ENCODE data around the gene SLC25A21.
"Not testable (repeated sequence)": the region's sequence is repeated elsewhere in the genome, so short reads cannot be mapped to it uniquely, and the experiment has no call there.

Gene SLC25A21

DNA sequence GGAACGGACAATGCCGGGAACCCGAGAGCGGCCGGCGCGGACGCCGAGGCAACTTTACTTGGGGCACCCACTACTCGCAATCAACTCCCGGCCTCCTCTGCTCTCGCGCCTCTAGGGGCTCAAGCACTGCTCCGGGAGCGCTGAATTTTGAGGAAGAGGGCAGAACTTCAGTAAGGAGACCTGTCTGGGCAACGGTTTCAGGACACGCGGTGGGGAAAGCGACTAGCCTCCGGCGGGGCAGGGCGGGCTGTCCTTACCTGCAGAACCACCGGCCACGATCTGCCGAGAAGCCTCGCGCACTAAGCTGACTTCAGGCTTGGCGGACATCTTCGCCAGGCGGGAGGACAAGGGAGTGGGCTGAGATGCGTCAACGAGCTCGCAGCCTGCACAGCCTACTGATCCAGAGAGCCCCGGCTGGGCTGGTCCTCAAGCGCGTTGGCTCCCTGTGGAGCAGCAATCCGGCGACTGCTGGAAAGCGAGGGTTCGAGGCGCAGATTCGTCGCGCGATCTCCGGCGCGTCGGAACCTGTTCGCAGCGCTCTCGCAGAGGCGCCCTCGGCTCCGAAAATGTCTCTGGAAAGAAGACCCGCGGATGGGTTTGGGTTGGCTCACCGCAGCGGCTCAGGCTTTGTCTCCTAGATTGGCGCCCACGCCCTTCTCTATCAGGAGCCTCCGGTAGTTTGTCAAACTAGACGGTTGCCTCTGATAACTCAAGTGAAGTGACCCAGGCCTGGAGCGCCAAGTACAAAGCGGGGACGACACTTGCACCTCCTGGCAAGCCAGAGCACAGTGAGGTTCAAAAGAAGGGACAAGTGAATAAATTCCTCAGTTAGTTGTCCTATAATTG lies at the start of gene SLC25A21:
SLC25A21 (minus strand) TSS at position 583 of the 846 bp plus-strand sequence.
- DNase-seq = peak; percentile 26

DNA sequence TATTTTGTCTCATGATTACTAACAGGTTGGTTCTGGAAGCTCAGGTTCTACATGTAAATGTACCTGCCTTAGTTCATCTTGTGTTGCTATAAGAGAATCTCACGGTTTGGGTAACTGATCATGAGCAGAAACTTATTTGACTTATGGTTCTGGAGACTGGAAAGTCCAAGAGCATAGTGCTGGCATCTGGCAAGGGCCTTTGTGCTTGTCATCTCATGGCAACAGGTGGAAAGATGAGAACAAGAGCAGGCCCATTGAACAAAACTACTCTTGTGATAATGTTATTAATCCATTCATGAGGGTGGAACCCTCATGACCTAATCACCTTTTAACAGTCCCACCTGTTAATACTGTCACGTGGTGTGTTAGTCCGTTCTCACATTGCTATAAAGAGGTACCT lies 48.7 kb upstream of the SLC25A21 start:
- DNase-seq = no peak

DNA sequence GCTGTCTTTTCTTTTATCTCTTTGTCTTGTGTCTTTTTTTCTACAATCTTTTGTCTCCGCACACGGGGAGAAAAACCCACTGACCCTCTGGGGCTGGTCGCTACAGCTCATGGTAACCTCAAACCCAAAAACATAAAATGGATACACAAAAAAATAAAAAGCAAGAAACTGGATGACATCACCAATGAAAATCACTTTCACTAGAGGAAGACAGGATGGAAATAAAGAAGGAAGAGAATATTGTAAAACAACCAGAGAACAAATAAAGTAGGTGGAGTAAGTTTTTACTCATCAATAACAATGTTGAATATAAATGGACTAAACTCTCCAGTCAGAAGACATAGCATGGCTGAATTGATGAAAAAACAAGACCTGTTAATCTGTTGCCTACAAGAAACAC lies 42.9 kb upstream of the SLC25A21 start:
- no peak for DNase-seq

DNA sequence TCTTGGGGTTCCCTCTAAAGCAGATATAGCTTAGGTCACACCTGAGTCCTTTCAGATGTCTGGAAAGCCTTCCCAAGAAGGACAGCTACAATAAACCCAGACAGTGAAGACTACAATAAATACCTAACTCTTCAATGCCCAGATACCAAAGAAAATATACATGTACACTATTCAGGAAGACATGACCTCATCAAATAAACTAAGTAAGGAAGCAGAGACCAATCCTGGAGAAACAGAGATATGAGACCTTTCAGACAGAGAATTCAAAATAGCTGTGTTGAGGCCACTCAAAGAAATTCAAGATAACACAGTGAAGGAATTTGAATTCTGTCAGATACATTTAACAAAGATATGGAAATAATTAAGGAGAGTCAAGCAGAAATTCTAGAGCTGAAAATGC lies 40.6 kb upstream of the SLC25A21 start:
- no peak for DNase-seq

DNA sequence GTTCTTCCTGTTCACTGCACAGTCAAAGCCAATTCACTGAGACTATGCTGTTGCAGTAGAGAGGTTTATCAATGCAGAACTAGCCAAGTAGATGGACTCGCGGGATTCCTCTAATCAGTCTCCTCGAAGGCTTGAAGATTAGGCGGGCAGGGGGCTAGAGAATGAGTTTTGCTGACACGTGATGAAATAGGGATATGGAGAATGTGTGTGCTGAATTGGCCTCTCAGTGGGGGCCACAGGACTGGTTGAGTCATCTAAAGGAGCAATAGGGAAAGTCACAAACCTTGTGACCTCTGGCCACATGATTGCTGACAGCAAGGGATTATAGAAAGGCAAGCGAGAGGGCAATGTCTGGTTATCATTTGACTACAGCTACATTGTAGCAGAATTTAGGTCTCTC lies 38.0 kb upstream of the SLC25A21 start:
- DNase-seq = no peak

DNA sequence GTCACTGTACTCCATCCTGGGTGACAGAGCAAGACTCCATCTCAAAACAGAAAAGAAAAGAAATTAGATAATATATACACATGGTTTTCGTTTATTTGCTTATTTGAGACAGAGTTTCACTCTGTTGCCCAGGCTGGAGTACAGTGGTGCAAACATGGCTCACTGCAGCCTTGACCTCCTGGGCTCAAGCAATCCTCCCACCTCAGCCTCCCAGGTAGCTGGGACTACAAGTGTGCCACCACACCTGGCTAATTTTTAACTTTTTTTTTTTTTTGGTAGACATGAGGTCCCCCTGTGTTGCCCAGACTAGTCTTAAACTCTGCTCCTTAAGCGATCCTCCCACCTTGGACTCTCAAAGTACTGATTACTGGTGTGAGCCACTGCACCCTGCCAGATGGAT lies 37.2 kb upstream of the SLC25A21 start:
- DNase-seq = not testable (repeated sequence)

DNA sequence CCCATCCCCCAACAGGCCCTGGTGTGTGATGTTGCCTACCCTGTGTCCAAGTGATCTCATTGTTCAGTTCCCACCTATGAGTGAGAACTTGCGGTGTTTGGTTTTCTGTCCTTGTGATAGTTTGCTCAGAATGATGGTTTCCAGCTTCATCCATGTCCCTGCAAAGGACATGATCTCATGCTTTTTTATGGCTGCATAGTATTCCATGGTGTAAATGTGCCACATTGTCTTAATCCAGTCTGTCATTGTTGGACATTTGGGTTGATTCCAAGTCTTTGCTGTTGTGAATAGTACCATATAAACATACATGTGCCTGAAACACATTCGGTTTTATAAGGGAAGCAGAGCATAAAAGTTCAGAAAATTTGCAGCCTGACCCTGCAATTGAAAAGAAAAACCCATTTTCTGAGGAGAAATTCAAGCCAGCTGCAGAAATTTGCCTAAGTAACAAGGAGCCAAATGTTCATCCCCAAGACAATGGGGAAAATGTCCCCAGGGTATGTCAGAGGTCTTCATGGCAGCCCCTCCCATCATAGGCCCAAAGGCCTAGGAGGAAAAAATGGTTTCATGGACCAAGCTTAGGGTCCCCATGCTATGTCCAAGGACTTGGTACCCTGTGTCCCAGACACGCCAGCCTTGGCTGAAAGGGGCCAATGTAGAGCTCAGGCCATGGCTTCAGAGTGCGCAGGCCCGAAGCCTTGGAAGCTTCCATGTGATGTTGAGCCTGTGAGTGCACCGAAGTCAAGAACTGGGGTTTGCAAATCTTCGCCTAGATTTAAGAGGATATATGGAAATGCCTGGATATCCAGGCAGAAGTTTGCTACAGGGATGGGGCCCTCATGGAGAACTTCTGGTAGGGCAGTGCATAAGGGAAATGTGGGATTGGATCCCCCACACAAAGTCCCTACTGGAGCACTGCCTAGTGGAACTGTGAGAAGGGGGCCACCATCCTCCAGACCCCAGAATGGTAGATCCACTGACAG lies 33.5 kb upstream of the SLC25A21 start:
- DNase-seq = not testable (repeated sequence)

DNA sequence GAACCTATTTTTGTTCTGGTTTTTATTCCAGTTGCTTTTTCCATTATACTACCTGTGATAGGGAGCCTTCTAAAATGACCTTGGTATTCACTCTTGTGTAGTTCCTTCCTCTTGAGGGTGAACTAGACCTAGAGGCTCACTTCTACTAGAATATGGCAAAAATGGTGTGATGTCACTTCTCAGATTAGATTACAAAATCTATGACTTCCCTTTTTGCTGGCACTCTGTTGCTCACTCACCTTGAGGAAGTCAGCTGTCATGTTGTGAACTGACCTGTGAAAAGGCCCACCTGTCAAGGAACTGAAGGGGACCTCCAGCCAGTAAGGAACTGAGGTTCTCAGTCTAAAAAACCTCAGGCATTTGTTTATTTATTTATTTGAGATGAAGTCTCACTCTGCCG lies 31.0 kb upstream of the SLC25A21 start:
- DNase-seq = no peak

DNA sequence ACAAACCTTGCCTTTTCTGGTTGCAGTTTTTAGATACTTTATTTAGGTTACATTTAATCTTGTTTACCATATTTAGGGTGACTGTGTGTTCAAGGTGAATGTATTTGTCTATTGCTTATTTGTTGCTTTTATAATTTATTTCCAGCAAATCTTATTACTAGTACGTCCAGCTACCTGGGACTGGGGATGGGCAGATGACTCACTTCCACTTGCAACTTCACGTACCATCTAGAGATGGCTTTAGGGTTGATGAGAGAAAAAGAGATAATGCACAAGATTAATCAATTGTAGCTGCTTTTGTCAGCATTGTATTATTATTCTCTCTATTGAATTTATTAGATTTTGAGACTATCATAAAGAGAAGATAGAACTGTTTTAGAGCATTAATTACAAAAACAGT lies 30.4 kb upstream of the SLC25A21 start:
- no peak for DNase-seq

DNA sequence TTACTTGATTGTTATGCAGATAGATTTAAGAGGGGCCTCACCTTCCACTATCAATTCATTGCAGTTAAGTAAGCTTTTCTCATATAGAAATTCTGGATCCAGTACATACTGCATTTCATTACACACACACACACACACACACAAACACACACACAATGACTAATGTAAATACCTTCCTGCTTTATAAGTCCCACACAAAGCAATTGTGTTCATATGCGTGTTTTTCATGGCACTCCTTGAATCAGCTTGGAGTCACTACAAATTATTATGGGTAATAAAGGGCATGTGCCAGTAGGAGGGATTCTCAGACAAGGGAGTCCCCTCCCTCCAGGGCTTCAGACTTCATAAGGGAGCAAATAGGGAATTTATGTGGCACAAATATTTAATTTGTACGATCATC lies 29.9 kb upstream of the SLC25A21 start:
- DNase-seq = no peak

DNA sequence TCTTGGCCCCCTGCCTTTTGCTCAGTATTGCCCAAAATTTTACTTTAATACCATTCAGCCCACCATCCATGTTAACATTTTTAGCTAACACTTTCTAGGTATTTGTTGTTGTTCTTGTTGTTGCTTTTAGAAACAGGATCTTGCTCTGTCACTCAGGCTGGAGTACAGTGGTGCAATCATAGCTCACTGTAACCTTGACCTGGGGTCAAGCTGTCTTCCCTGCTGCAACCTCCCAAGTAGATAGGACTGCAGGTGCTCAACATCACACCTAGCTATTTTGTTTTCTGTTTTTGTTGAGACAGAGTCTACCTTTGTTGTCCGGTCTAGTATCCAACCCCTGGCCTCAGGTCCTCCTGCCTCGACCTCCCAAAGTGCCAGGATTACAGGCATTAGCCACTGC lies 29.3 kb upstream of the SLC25A21 start:
- no peak for DNase-seq

DNA sequence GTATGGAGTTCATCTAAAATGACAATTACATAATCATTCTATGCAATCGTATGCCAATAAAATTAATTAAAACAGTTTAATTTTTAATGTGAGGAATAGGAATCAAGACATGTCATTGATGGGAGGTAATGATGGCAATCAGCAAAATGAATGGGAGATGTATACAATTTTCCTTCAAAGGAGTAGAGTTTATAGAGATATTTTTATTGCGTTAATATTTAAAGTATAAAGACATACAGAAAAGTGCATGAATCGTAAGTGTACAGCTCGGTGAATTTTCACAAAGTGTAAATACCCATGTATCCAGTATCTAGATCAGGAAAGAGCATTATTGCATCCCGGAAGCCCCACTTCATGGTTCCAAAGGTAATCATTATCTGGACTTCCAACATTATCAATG lies 26.5 kb upstream of the SLC25A21 start:
- no peak for DNase-seq

DNA sequence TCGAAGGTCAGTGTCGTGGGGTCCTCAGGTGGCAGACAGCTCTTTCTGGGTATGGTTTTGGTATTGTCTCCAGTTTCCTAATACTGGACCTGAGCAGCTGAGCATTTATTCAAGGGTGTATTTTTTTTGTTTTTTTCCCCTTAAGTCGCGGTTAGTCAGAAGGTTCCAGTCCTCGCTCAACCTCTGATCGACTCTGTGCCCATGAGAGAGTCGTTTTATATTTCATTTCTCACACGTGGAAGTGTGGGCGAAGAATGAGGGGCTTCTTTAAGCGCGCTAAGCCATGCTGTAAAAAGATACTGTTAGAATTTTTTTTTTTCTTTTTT lies 25.8 kb upstream of the SLC25A21 start:
- DNase-seq = no peak

DNA sequence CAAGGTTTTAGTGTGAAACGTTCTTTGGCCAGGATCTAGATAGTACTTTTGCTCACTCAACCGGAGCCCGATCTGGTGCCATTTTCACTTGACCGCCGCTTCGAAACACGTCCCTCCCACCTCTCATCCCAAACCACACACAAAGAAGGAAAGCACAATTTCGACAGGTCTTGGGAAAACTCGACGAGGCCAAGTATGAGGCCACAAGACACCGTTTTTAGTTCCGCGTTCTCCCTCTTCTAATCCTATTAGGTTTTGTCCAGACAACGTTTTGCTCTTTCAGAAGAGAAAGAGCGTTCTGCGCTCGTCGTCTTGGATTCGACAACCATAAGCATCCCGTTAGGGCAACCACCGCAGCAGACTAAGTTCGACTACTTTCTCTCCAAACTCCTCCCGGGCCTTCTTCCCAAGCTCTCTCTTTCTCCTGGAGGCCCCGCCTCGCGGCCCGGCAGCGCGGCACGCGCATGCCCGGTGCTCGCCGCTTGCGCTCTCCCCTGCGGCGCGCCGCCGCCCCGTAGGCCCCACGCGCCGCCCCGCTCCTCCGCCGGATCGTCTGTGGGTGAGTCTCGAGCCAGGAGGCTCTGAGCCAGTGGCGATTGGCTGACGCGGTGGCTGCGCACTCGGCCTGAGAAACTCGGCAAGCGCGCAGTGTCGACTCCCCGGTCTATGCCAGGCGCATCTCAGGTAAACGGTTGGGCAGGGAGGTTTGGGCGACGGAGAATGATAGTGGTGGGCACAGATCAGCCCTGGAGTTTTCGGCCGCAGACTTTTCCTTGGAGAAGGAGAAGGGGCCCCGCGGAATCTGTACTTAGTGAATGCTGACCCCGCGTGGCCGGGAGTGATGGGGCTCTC lies 25.2 kb upstream of the SLC25A21 start, which contains the start of gene MIPOL1:
MIPOL1 (plus strand) TSS at position 517 of the 852 bp plus-strand sequence. CDS start 49,952 bp downstream, outside the sequence.
- DNase-seq = peak; percentile 33

DNA sequence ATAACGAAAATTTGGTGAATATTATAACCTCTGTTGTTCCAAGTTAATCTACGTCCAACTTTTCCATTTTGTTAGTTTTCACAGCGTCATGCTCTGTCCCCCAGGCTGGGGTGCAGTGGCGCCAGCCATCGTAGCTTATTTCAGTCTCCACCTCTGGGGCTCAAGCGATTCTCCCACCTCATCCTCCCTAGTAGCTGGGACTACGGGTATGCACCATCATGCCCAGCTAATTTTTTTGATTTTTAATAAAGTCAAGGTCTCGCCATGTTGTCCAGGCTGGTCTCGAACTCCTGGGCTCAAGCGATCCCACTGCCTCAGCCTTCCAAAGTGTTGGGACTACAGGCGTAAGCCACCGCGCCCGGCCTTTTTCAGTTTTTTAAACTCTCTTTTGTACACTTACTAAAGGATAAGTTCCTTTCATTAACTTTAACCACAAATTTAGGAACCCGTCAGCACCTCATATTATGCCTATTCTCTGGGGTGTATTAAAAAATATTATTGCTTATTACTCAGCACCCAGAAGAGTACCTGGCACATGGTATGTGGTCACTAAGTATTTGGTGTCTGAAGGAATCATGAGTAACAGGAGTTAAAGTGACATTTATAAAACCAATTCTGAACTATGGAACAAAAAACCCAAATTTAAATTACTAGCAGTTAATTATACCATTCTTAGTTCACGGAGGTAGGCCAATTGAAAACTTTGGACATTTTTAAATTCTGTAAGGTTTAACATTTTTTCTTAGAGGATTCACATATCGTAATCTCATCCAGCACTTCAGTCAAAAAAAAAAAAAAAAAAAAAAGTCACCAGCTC lies 24.4 kb upstream of the SLC25A21 start:
- DNase-seq = no peak

DNA sequence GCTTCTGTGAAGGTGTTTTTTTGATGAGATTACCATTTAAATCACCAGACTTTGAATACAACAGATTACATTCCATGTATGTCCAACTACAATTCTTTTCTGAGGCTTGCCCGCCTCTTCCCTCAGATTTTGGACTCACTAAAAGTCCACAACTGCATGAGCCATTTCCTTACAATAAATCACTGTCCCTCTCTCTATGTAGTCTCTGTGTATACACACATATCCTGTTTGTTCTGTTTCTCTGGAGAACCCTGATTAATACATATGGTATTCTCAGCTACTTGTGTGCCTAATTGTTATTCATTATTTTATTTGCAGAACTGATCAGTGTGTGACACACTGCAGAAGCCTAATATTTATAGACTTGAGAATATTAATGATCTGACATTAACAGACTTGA lies 22.9 kb upstream of the SLC25A21 start:
- no peak for DNase-seq

DNA sequence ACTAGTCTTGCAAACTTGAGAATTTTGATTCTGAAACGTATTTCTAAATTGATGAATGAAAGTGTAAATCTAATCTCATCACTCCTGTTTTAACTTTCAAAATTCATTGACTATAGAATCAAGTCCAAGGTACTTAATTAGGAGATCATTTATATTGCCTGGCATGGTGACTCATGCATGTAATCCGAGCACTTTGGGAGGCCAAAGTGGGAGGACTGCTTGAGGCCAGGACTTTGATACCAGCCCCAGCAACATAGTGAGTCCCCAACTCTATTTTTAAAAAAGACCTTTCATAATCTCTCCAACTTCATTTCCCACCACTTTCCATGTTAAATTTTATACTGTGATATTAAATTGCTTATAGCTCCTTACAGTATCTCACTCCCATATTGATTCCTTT lies 22.3 kb upstream of the SLC25A21 start:
- DNase-seq = no peak

DNA sequence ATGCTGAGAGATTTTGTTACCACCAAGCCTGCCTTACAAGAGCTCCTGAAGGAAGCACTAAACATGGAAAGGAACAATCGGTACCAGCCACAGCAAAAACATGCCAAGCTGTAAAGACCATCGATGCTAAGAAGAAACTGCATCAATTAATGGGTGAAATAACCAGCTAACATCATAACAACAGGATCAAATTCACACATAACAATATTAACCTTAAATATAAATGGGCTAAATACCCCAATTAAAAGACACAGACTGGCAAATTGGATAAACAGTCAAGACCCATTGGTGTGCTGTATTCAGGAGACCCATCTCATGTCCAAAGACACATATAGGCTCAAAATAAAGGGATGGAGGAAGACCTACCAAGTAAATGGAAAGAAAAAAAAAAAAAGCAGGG lies 17.3 kb upstream of the SLC25A21 start:
- not testable (repeated sequence) for DNase-seq

DNA sequence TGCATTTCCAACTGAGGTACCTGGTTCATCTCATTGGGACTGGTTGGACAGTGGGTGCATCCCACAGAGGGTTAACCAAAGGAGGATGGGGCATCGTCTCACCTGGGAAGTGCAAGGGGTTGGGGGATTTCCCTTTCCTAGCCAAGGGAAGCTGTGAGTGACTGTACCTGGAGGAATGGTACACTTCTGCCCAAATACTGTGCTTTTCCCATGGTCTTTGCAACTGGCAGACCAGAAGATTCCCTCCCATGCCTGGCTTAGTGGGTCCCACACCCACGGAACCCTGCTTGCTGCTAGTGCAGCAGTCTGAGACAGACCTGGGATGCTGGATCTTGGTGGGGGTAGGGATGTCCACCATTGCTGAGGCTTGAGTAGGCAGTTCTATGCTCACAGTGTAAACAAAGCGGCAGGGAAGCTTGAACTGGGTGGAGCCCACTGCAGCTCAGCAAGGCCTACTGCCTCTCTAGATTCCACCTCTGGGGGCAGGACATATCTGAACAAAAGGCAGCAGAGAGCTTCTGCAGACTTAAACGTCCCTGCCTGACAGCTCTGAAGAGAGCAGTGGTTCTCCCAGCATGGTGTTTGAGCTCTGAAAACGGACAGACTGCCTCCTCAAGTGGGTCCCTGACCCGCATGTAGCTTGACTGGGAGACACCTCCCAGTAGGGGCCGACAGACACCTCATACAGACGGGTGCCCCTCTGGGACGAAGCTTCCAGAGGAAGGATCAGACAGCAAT lies 15.6 kb upstream of the SLC25A21 start:
- DNase-seq = not testable (repeated sequence)

DNA sequence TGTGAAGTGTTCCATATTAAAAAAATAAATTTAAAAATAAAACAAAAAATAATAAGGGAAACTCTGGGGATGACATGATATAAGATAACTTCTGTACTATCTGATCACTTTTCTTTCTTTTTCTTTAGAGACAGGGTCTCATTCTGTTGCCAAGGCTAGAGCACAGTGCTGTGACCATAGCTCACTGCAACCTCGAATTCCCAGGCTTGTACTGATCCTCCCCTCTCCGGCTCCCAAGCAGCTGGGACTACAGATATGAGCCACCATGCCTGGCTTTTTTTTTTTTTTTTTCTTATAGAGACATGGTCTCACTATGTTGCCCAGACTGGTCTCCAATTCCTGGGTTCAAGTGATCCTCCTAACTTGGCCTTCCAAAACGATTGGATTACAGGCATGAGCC lies 14.9 kb upstream of the SLC25A21 start:
- DNase-seq = no peak

DNA sequence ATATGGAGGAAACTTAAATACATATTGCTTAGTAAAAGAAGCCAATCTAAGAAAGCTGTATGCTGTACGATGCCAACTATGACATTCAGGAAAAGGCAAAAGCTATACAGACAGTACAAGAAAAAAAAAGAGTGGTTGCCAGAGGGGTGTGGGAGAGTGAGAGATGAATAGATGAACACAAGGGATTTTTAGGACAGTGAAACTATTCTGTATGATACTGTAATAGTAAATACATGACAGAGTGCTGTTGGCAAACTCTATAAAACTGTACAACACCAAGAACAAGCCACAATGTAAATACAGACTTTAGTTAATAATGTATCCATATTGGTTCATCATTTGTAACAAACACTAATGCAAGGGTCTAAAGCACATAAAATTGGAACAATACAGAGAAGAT lies 14.5 kb upstream of the SLC25A21 start:
- DNase-seq = no peak

Measured in stimulated activated CD8-positive, alpha-beta memory T cell treated with anti-CD3 and anti-CD28 coated beads, Interleukin-4, amount 100 ng/mL, for 48 hours (primary cell).